T-cell (primary cell): ENCODE measurements around the gene PRRT2. TPM values are rescaled to one million over a fixed set of nuclear protein-coding genes. Genes with fewer than 3 reads are reported as not detected.
A peak's percentile ranks its signal among the peaks of the same experiment; 100 is the strongest.

Source experiments
- ATAC-seq, 4 experiments: fragments of 200-7000 bp in 3 of 4; fragments of 150-1000 bp in 1 of 4; cut with Tn5 transposase; replicated peaks in 1 of 4; 1 replicate in 3 of 4; 2 replicates in 1 of 4; pipeline ENCODE4 v1.10.0; 2021; ENCODE audit warnings: moderate library complexity in 3 of 4, mild to moderate bottlenecking in 2 of 4, moderate number of reproducible peaks in 1 of 4
- CTCF ChIA-PET, 2 donors: fragments of 300-600 bp; sonication (Branson Sonifier 250); formaldehyde crosslinking; loops; one replicate each; lab custom pipeline; 2022; ENCODE audit warnings: antibody characterized with exemption in 2 of 2; lab: Charles Lee
- POLR2A ChIA-PET, 2 donors: fragments of 300-600 bp; sonication (Branson Sonifier 250); formaldehyde crosslinking; loops; one replicate each; lab custom pipeline; 2022; ENCODE audit warnings: antibody characterized with exemption in 2 of 2; lab: Charles Lee
- DNase-seq, 35 experiments: peaks; one replicate each; pipeline versions ENCODE4 v3.0.0 to v3.0.0-alpha.2; 2013 to 2023
- H3K27ac ChIP-seq: one replicate; pipeline ENCODE4 v1.5.1; 2013; ENCODE audit warnings: low read length
- H3K27me3 ChIP-seq, 2 experiments: replicated peaks in 1 of 2; 1 replicate in 1 of 2; 2 replicates in 1 of 2; pipeline versions ENCODE4 v1.6.1 to v1.7.0; 2013; ENCODE audit warnings: low read length in 1 of 2, mixed read lengths in 1 of 2; ENCODE audit not compliant: control insufficient read depth in 2 of 2, insufficient read depth in 2 of 2; ENCODE audit errors: extremely low read depth in 1 of 2
- H3K36me3 ChIP-seq, 2 donors: 1 replicate in 1 of 2; 2 replicates in 1 of 2; pipeline versions ENCODE4 v1.6.1 to v1.7.0; 2013; ENCODE audit warnings: low read length in 1 of 2; ENCODE audit not compliant: control insufficient read depth in 2 of 2, insufficient read depth in 1 of 2; ENCODE audit errors: extremely low read depth in 1 of 2
- H3K4me1 ChIP-seq, 2 experiments: 1 replicate in 1 of 2; 2 replicates in 1 of 2; pipeline versions ENCODE4 v1.6.1 to v1.7.0; 2013; ENCODE audit warnings: low read length in 2 of 2, mixed read lengths in 1 of 2; ENCODE audit not compliant: insufficient read depth in 2 of 2, control insufficient read depth in 1 of 2; ENCODE audit errors: extremely low read depth in 1 of 2
- H3K4me3 ChIP-seq, 2 donors: 1 replicate in 1 of 2; 2 replicates in 1 of 2; pipeline versions ENCODE4 v1.5.1 to v1.7.0; 2013; ENCODE audit warnings: mild to moderate bottlenecking in 2 of 2, low read length in 1 of 2, moderate library complexity in 1 of 2; ENCODE audit not compliant: control insufficient read depth in 1 of 2; ENCODE audit errors: extremely low read depth in 1 of 2
- H3K9me3 ChIP-seq: 2 replicates; pipeline ENCODE4 v1.7.0; 2013
- H3K27ac Mint-ChIP-seq, 2 donors: one replicate each; pipeline ENCODE4 v1.8.0; 2020 to 2021; ENCODE audit warnings: mild to moderate bottlenecking in 2 of 2, mixed read lengths in 2 of 2
- H3K27me3 Mint-ChIP-seq, 2 donors: one replicate each; pipeline ENCODE4 v1.8.0; 2021 to 2022; ENCODE audit warnings: mixed read lengths in 2 of 2
- H3K36me3 Mint-ChIP-seq: one replicate; pipeline ENCODE4 v1.8.0; 2021; ENCODE audit warnings: mixed read lengths
- H3K4me1 Mint-ChIP-seq, 3 donors: one replicate each; pipeline ENCODE4 v1.8.0; 2020 to 2022; ENCODE audit warnings: mixed read lengths in 3 of 3, mild to moderate bottlenecking in 1 of 3
- H3K4me3 Mint-ChIP-seq, 3 donors: one replicate each; pipeline ENCODE4 v1.8.0; 2020 to 2022; ENCODE audit warnings: mild to moderate bottlenecking in 3 of 3, mixed read lengths in 3 of 3, moderate library complexity in 3 of 3
- H3K9me3 Mint-ChIP-seq, 3 donors: one replicate each; pipeline ENCODE4 v1.8.0; 2020 to 2022; ENCODE audit warnings: mixed read lengths in 3 of 3
- WGBS: methylation state at CpG from one replicate; pipeline ENCODE4 v1.1.5; 2013; ENCODE audit warnings: missing lambda C conversion rate; ENCODE audit not compliant: insufficient coverage; 5-methylcytosine and 5-hydroxymethylcytosine counted together
- total RNA-seq, 35 experiments: library from RNA in 6 of 35; stranded (reverse) in 6 of 35; fragments of 120-200 nt in 1 of 35; gene quantifications; one replicate each; pipeline versions ENCODE4 v1.2.1 to v1.2.4 and lab custom pipeline; 2013 to 2026

Gene PRRT2
- total RNA-seq, 5 donors from 2014 or later (not counting 1 experiment from before 2014, with no cell fraction given), result 2.4 to 7.9 (median 4.4) TPM

DNA sequence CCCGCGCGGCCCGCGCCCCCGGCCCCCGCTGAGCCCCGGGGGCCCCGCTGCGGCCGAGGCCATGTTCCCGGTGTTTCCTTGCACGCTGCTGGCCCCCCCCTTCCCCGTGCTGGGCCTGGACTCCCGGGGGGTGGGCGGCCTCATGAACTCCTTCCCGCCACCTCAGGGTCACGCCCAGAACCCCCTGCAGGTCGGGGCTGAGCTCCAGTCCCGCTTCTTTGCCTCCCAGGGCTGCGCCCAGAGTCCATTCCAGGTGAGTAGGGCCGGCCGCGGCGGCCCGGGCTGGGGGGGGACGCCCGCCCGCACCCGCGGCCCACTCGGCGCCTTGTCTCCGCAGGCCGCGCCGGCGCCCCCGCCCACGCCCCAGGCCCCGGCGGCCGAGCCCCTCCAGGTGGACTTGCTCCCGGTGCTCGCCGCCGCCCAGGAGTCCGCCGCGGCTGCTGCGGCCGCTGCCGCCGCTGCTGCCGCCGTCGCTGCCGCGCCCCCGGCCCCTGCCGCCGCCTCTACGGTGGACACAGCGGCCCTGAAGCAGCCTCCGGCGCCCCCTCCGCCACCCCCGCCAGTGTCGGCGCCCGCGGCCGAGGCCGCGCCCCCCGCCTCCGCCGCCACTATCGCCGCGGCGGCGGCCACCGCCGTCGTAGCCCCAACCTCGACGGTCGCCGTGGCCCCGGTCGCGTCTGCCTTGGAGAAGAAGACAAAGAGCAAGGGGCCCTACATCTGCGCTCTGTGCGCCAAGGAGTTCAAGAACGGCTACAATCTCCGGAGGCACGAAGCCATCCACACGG lies 5.2 kb upstream of the PRRT2 start:
- H3K4me3 Mint-ChIP-seq, result peak overlapping the region; percentile 86 to 92 (median 87)
- H3K27ac ChIP-seq, result peak overlapping the region; percentile 78
- H3K27me3 Mint-ChIP-seq, result no peaks in the 10 kb centered on the region
- peak in 14 of 35 experiments; percentile 22 to 59 (median 48) for DNase-seq
- H3K27me3 ChIP-seq, result peaks cover 0 to 8% of the 10 kb centered on the region in 2 experiments
- peak overlapping the region; percentile 59 to 68 for H3K4me3 ChIP-seq
- H3K4me1 Mint-ChIP-seq, result peaks cover 54 to 57% (median 56%) of the 10 kb centered on the region in 3 donors
- ChIA-PET POLR2A (interaction anchor here in 1 of 2 donors (0.6 to 0.9 kb wide), 3 partner anchors 13 to 104 kb away, joined by 3 read pairs; no protein-coding TSS in a partner anchor), CTCF (interaction anchor here (0.6 to 2.3 kb wide), 12 partner anchors 9 to 189 kb away, joined by 3 to 42 read pairs (median 5); partner anchors contain the start of genes MVP (in 2 of the 2), PAGR1 (in 2 of the 2), HIRIP3 (in 1 of the 2) and KIF22 (in 1 of the 2))
- no peaks in the 10 kb centered on the region for H3K9me3 ChIP-seq
- H3K36me3 Mint-ChIP-seq, result peaks cover 14% of the 10 kb centered on the region
- peaks cover 0 to 19% of the 10 kb centered on the region in 2 donors for H3K36me3 ChIP-seq
- ATAC-seq, result no peak
- H3K27ac Mint-ChIP-seq, result peak overlapping the region; percentile 85 to 87
- H3K9me3 Mint-ChIP-seq, result no peaks in the 10 kb centered on the region
- under 1% methylated on average over 95 of the region's 99 CpGs for WGBS
- peaks cover 34 to 62% of the 10 kb centered on the region in 2 experiments for H3K4me1 ChIP-seq

DNA sequence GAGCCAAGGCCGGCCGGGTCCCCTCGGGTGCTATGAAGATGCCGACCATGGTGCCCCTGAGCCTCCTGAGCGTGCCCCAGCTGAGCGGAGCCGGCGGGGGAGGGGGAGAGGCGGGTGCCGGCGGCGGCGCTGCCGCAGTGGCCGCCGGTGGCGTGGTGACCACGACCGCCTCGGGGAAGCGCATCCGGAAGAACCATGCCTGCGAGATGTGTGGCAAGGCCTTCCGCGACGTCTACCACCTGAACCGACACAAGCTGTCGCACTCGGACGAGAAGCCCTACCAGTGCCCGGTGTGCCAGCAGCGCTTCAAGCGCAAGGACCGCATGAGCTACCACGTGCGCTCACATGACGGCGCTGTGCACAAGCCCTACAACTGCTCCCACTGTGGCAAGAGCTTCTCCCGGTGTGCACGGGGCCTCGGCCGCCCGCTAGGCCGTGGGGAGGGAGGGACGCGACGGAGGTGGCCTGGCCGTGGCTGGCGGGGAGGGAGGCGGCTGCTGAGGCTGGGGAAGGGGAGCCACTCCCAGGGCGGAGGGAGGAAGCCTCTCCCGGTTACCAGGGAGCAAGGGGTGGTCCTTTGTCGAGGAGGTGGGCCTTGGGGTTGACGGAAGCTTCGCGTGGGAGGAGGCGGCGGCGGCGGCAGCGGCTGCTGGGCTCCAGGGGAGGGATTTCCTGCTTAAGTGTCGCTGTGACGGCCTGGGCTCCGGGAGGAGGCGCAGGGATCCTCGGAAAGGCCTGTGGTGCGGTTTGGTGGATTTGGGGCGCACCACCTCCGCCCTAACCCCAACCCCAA lies 4.4 kb upstream of the PRRT2 start:
- ATAC-seq, result peak; percentile 33 to 54 (median 38)

DNA sequence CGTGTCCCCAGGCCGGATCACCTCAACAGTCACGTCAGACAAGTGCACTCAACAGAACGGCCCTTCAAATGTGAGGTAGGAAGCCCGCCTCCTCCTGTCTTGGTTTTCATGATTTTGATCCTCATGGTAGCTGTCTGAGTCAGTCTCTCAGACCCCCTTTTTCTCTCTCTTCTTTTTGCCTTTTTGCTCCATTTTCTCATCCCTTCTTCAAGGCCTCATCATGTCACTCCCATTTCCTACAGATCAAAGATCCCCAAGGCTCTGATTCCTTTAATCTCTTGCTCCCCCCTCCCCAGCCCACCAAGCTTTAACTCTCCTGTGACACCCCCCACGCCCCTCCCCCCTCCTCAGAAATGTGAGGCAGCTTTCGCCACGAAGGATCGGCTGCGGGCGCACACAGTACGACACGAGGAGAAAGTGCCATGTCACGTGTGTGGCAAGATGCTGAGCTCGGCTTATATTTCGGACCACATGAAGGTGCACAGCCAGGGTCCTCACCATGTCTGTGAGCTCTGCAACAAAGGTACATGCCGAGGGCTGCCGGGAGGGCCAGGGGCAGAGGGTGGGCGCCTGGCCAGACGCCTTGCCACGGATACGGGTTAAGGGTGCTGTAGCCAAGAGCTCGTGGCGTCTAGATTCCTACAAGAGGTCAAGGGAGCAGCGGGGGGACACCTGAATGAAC lies 3.6 kb upstream of the PRRT2 start:
- ATAC-seq, result peak in 2 of 4 experiments; percentile 0 to 2
- H3K36me3 ChIP-seq, result peaks cover 0 to 19% of the 10 kb centered on the region in 2 donors
- peaks cover 14% of the 10 kb centered on the region for H3K36me3 Mint-ChIP-seq
- no peaks in the 10 kb centered on the region for H3K9me3 ChIP-seq
- 17% methylated on average over 22 of the region's 25 CpGs for WGBS
- POLR2A ChIA-PET, result interaction anchor here (0.5 to 1.2 kb wide), 10 partner anchors 8 to 256 kb away, joined by 3 to 8 read pairs (median 4); partner anchors contain the start of genes KIF22 (in 1 of the 2) and PAGR1 (in 1 of the 2)
- peaks cover 0 to 16% of the 10 kb centered on the region in 2 experiments for H3K27me3 ChIP-seq
- DNase-seq, result peak in 4 of 35 experiments; percentile 23 to 59 (median 30)
- H3K27ac Mint-ChIP-seq, result peak overlapping the region; percentile 98
- peak overlapping the region; percentile 56 to 64 for H3K4me3 ChIP-seq
- H3K27me3 Mint-ChIP-seq, result peaks cover 0 to 2% of the 10 kb centered on the region in 2 donors
- H3K4me1 Mint-ChIP-seq, result peaks cover 55 to 69% (median 65%) of the 10 kb centered on the region in 3 donors
- peaks cover 40 to 75% of the 10 kb centered on the region in 2 experiments for H3K4me1 ChIP-seq
- H3K9me3 Mint-ChIP-seq, result no peaks in the 10 kb centered on the region
- H3K4me3 Mint-ChIP-seq, result peak overlapping the region; percentile 86 to 92 (median 87)
- CTCF ChIA-PET, result interaction anchor here (0.6 to 2.3 kb wide), 12 partner anchors 8 to 283 kb away, joined by 3 to 42 read pairs (median 5); partner anchors contain the start of genes MVP (in 2 of the 2), PAGR1 (in 2 of the 2), KIF22 (in 1 of the 2) and TBX6 (in 1 of the 2)
- H3K27ac ChIP-seq, result peak overlapping the region; percentile 78

More for the DNA sequence above, 4.4 kb upstream of the PRRT2 start:
- Histone ChIP-seq H3K36me3 (peaks cover 0 to 19% of the 10 kb centered on the region in 2 donors), H3K27me3 (peaks cover 0 to 12% of the 10 kb centered on the region in 2 experiments), H3K9me3 (no peaks in the 10 kb centered on the region), H3K27ac (peak overlapping the region; percentile 78), H3K4me1 (peaks cover 40 to 70% of the 10 kb centered on the region in 2 experiments), H3K4me3 (peak overlapping the region; percentile 56 to 59)
- under 1% methylated on average over 55 of the region's 69 CpGs for WGBS
- H3K27me3 Mint-ChIP-seq, result no peaks in the 10 kb centered on the region
- CTCF ChIA-PET, result interaction anchor here (0.8 to 2.3 kb wide), 11 partner anchors 8 to 188 kb away, joined by 3 to 42 read pairs (median 6); partner anchors contain the start of genes MVP (in 2 of the 2), PAGR1 (in 2 of the 2), HIRIP3 (in 1 of the 2) and KIF22 (in 1 of the 2)
- POLR2A ChIA-PET, result interaction anchor here (0.5 to 1.2 kb wide), 9 partner anchors 8 to 257 kb away, joined by 3 to 8 read pairs (median 3); partner anchors contain the start of genes KIF22 (in 1 of the 2) and PAGR1 (in 1 of the 2)
- peak; percentile 77 to 94 (median 84) for DNase-seq
- peak overlapping the region; percentile 86 to 92 (median 87) for H3K4me3 Mint-ChIP-seq
- peaks cover 57 to 63% (median 59%) of the 10 kb centered on the region in 3 donors for H3K4me1 Mint-ChIP-seq
- H3K27ac Mint-ChIP-seq, result peak overlapping the region; percentile 98
- peaks cover 14% of the 10 kb centered on the region for H3K36me3 Mint-ChIP-seq
- no peaks in the 10 kb centered on the region for H3K9me3 Mint-ChIP-seq

DNA sequence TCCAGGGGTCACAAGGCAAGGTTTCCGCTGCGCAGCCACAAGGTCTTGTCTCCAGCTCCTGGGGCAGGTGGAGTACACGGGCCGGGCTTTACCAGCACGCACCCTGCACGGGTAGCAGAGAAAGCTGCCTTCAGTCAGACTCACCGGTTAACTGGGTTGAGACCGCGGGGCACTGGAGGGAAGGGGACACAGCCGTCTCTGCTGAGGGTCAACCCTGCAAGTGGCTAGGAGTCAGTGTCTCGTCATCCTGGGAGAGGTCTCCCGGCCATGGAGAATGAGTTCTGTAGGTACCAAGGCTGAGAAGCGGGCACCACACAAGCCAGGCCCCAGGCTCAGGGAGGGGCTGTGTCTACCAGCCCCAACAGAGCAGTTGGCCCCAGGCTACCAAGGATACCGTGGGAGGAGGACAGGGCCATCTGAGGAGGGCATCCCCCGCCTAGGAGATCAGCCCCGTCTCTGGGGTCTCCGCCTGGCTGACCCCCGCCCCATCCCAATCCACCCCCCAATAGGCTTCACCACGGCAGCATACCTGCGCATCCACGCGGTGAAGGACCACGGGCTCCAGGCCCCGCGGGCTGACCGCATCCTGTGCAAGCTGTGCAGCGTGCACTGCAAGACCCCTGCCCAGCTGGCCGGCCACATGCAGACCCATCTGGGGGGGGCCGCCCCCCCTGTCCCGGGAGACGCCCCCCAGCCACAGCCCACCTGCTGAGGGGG lies 2.8 kb upstream of the PRRT2 start:
- POLR2A ChIA-PET, result no interaction called here

More for the DNA sequence above, 2.8 kb upstream of the PRRT2 start:
- CTCF ChIA-PET, result interaction anchor here (0.6 to 2.3 kb wide), 6 partner anchors 12 to 282 kb away, joined by 3 to 36 read pairs (median 4); partner anchors contain the start of gene TBX6 (in 1 of the 2)
- Histone ChIP-seq H3K4me1 (peaks cover 38 to 71% of the 10 kb centered on the region in 2 experiments), H3K27ac (peak overlapping the region; percentile 78), H3K4me3 (peak overlapping the region; percentile 56 to 64), H3K27me3 (peaks cover 0 to 16% of the 10 kb centered on the region in 2 experiments), H3K9me3 (no peaks in the 10 kb centered on the region), H3K36me3 (peaks cover 0 to 19% of the 10 kb centered on the region in 2 donors)
- WGBS, result 49% methylated on average over 21 of the region's 31 CpGs
- DNase-seq (no peak), ATAC-seq (no peak)
- H3K27me3 Mint-ChIP-seq, result peaks cover 0 to 2% of the 10 kb centered on the region in 2 donors
- H3K9me3 Mint-ChIP-seq, result no peaks in the 10 kb centered on the region
- H3K4me1 Mint-ChIP-seq, result peaks cover 51 to 66% (median 58%) of the 10 kb centered on the region in 3 donors
- peaks cover 14% of the 10 kb centered on the region for H3K36me3 Mint-ChIP-seq
- H3K27ac Mint-ChIP-seq, result peak overlapping the region; percentile 98
- H3K4me3 Mint-ChIP-seq, result peak overlapping the region; percentile 86 to 92 (median 87)
